Lung microvascular endothelial cell (primary cell): ENCODE results near the gene KCNG2. TPM values are rescaled to one million over a fixed set of nuclear protein-coding genes. Genes with fewer than 3 reads are reported as not detected.

ENCODE experiments used
- DNase-seq, 2 donors: peaks; one replicate each; pipeline versions ENCODE4 v3.0.0 to v3.0.0-alpha.2; 2010; ENCODE audit warnings: low read depth in 2 of 2
- total RNA-seq: library from RNA; depleted of rRNA; stranded (reverse); fragments of >200 nt; gene quantifications from 2 replicates; pipeline ENCODE4 v1.2.1, GENCODE V29; 2014

The KCNG2 gene
- total RNA-seq, 1 donor from 2014 or later, result 1.4 TPM

DNA sequence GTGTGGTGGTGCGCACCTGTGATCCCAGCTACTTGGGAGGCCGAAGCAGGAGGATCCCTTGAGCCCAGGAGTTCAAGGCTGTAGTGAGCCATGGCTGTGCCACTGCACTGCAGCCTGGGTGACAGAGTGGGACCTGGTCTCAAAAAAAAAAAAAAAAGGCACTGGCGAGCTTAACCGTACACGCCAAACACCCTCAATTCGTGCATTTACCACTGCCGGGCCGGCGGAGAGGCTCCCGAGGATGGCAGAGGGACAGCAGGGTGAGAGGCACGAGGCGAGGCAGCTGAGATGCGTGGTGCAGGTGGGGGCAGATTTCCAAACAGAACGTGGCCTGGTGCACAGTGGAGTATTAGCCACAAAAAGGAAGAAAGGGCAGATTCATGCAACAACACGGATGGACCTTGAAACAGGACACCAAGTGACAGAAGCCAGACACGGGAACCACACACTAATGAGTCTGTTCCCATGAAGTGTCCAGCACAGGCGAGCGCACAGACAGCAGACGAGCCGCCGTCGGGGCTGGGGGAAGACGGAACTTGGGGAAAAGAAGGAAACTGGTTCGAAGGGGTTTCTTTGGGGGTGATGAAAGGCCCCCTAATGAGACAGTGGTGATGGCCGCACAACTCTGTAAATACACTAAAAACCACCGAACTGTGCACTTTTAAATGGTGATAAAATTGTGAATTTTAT lies 126.3 kb downstream of the KCNG2 start:
- DNase-seq, result no peak

DNA sequence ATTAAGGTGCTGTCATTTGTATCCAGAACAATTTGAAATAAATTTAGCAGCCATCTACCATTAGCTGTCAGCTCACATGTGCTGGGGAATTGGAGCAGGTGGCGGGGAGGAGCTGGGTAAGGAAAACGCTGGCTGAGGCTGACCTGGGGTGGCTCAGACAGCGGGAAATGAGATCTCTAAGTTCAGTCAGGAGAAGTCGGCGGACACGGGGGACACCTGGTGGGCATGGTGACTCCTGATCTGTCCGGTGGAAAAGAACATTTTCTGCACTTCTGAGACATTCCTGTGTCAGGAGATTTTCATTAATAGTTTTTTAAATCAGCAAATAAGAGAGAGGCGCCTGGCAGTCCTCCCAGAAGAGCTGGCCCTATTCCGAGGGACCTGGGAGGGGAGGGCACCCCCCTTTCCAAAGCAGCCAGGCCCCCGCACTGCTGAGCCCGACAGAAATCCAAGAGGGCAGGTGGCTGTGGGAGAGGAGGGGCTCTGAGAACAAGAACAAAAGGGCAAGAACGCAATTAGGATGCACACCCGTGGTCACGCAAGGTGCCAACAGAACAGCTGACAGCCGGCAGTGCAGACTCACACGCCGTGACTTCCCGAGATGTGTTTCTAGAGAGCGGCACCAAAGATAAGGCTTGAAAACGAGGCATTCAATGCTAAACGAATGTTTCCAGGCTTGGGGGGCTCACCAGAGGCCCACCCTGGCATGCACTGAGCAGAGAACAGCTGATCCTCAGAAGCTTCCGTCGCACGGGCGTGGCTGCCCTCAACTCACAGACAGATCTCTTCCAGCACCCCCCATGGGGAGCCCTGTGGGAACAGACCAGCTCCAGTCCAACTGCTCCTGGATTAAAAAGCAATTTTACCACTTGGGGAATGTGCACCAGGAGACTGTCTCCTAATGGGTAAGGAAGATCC lies 127.3 kb downstream of the KCNG2 start:
- no peak for DNase-seq

- no peak for DNase-seq
Measured at GRCh38 chr18:79926306-79926705, 128.6 kb downstream of the KCNG2 start.

- no peak for DNase-seq
Measured at GRCh38 chr18:79926715-79927606, 129.2 kb downstream of the KCNG2 start.

- no peak for DNase-seq
Measured at GRCh38 chr18:79927607-79928562, 130.1 kb downstream of the KCNG2 start.

DNA sequence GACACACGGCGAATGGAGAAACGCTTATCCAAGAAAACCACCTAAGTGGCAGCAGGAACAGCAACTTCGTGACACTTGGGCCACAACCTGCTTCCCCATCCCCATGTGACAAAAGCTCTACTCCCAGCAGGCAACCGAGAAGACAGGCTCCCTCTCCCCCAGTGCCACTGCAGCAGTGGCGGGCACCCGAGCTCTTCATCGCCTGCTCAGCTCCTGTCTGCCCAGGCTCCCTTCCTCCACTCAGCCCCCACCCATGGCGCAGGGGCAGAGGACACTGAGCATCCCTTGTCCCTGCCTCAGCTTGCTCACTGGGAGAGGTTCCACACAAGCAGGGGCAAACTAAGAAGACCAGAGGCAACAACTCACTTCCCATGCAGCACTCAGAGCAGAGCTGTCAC lies 130.8 kb downstream of the KCNG2 start:
- DNase-seq, result no peak

GRCh38 chr18:79930020-79930642 lies 132.4 kb downstream of the KCNG2 start:
- no peak for DNase-seq

GRCh38 chr18:79931475-79931874 lies 133.7 kb downstream of the KCNG2 start:
- DNase-seq, result no peak

DNA sequence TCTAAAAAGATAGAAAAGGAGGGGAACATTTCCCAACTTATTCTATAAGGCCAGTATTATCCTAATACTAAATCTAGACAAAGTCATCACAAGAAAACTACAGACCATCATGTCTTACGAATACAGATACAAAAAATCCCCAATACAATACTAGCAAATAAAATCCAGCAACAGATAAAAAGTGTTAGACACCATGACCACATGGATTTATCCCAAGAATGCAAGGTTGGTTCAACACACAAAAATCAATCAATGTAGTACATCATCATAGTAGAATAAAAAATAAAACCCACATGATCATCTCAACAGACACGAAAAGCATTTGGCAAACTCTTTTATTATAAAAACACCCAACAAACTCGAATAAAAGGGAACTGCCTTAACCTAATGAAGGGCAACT lies 135.2 kb downstream of the KCNG2 start:
- DNase-seq, result no peak

GRCh38 chr18:79933765-79934164 lies 136.0 kb downstream of the KCNG2 start:
- DNase-seq, result peak in 1 of 2 donors; percentile 66

GRCh38 chr18:79934311-79935097 lies 136.8 kb downstream of the KCNG2 start:
- DNase-seq, result no peak

- no peak for DNase-seq
Measured at GRCh38 chr18:79935098-79935480, 137.4 kb downstream of the KCNG2 start.

- no peak for DNase-seq
Measured at GRCh38 chr18:79935499-79935898, 137.8 kb downstream of the KCNG2 start.

- DNase-seq, result no peak
Measured at GRCh38 chr18:79935925-79936324, 138.2 kb downstream of the KCNG2 start.

DNA sequence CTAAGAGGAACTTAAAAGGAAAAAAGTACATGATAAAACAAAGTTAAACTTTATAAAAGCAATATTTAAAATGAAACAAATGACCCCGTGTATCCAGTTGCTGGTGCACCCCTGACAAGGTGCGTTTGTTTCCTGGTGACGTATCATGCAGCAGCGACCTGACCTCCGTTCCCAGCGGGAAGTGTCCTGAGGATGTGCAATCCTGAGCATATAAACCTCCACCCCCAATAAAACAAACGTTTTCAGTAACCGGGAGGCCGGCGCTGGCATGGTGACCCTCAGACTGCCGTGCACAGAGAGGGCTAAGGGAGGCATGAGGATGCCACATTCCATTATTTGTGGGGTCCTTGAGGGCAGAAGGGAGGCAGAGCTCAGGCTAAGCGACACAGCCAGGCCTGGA lies 138.9 kb downstream of the KCNG2 start:
- no peak for DNase-seq

DNA sequence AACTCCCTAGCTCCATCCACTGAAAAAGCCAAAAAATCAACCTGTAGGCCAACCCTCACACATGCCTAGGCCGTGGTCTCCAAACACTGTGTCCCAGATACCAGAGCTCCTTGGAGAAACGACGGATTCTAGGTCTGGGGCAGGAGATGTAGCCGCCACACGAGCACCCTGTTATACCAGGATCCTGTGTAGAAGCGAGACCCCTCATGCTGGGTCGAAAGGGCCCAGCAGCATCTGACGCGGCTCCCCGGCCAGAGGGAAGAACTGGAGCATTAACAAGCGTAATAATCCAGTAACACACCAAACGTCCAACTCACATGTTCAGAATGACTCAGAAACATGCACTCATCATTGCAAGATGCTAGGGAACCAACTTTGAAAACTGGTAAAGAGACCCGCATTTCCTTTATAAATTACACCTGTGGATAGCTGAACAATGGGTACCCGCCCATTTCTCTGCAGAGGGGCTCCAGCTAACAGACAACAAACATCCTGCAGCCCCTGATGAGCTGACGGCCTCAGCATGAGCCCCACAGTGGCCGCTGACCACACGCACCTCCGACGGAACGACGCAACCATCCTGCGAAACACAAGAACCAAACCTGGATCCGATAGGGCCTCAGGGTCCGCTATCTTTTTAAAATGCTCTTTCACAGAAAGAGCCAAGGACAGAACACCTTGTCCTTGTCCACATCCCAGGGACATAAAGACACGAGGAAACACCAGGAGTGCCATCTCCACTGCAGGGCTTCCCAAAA lies 139.5 kb downstream of the KCNG2 start:
- DNase-seq, result no peak

- DNase-seq, result no peak
Measured at GRCh38 chr18:79938196-79938595, 140.5 kb downstream of the KCNG2 start.

DNA sequence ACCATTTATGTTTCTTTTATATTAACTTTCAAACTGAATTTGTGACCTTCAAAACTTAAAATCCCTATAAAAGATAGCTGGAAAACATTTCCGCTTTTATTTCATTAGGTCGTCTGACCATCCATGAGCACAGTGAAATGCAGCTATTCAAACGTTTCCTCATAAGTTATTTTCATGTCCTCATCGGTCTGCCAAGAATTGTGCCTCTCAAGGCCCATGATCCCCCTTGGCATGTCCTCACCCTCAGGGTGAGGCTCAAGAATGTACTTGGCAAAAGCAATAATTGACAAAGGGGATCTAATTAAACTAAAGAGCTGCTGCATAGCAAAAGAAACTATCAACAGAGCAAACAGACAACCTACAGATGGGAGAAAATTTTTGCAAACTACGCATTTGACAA lies 141.4 kb downstream of the KCNG2 start:
- no peak for DNase-seq
